H9 (cell line): ENCODE measurements around the gene KRT28. TPM values are rescaled to one million over a fixed set of nuclear protein-coding genes. Genes with fewer than 3 reads are reported as not detected.

Experiments
- DNase-seq: peaks from one replicate; pipeline ENCODE4 v3.0.0-alpha.2; 2017
- H2AFZ ChIP-seq: one replicate; pipeline ENCODE4 v1.6.1; 2013; ENCODE audit warnings: mild to moderate bottlenecking, low read length, control low read depth, moderate library complexity
- H2AK5ac ChIP-seq: 2 replicates; pipeline ENCODE4 v1.6.1; 2013; ENCODE audit warnings: low read length, control low read depth, mixed read lengths; ENCODE audit not compliant: insufficient read length
- H2BK120ac ChIP-seq: one replicate; pipeline ENCODE4 v1.6.1; 2013; ENCODE audit warnings: low read depth, mild to moderate bottlenecking, low read length, control low read depth, inconsistent platforms; ENCODE audit not compliant: poor library complexity, severe bottlenecking
- H2BK12ac ChIP-seq: 2 replicates; pipeline ENCODE4 v1.6.1; 2013; ENCODE audit warnings: low read length, control low read depth, mixed read lengths, low read depth; ENCODE audit not compliant: insufficient read length
- H2BK15ac ChIP-seq: 2 replicates; pipeline ENCODE4 v1.6.1; 2013; ENCODE audit warnings: low read depth, low read length, control low read depth
- H2BK20ac ChIP-seq: one replicate; pipeline ENCODE4 v1.6.1; 2013; ENCODE audit warnings: low read depth, mild to moderate bottlenecking, low read length, control low read depth, inconsistent platforms; ENCODE audit not compliant: poor library complexity, severe bottlenecking
- H2BK5ac ChIP-seq: 2 replicates; pipeline ENCODE4 v1.6.1; 2013; ENCODE audit warnings: low read length, control low read depth, mixed read lengths; ENCODE audit not compliant: insufficient read length
- H3K14ac ChIP-seq: 2 replicates; pipeline ENCODE4 v1.6.1; 2013; ENCODE audit warnings: low read length, control low read depth; ENCODE audit not compliant: insufficient read depth
- H3K18ac ChIP-seq: 2 replicates; pipeline ENCODE4 v1.6.1; 2013; ENCODE audit warnings: low read depth, mild to moderate bottlenecking, mixed read lengths, low read length, control low read depth; ENCODE audit not compliant: insufficient read length
- H3K23ac ChIP-seq: 2 replicates; pipeline ENCODE4 v1.6.1; 2013; ENCODE audit warnings: low read length, control low read depth, mixed read lengths, low read depth; ENCODE audit not compliant: insufficient read length
- H3K23me2 ChIP-seq: 2 replicates; pipeline ENCODE4 v1.6.1; 2013; ENCODE audit warnings: low read depth, mild to moderate bottlenecking, mixed read lengths, low read length, control low read depth; ENCODE audit not compliant: insufficient read length, poor library complexity, severe bottlenecking
- H3K27ac ChIP-seq: 2 replicates; pipeline ENCODE4 v1.5.1; 2013; ENCODE audit warnings: low read length, control low read depth, mixed read lengths, low read depth; ENCODE audit not compliant: insufficient read length
- H3K27me3 ChIP-seq: 2 replicates; pipeline ENCODE4 v1.6.1; 2013; ENCODE audit warnings: low read length, control low read depth, inconsistent platforms; ENCODE audit not compliant: insufficient read depth
- H3K4ac ChIP-seq: 2 replicates; pipeline ENCODE4 v1.6.1; 2013; ENCODE audit warnings: low read depth, mild to moderate bottlenecking, control low read depth, inconsistent platforms, low read length, moderate library complexity
- H3K4me1 ChIP-seq: 2 replicates; pipeline ENCODE4 v1.6.1; 2013; ENCODE audit warnings: low read length, control low read depth, inconsistent platforms; ENCODE audit not compliant: insufficient read depth
- H3K4me2 ChIP-seq: 2 replicates; pipeline ENCODE4 v1.6.1; 2013; ENCODE audit warnings: low read length, control low read depth, mixed read lengths; ENCODE audit not compliant: insufficient read length, insufficient read depth
- H3K56ac ChIP-seq: 2 replicates; pipeline ENCODE4 v1.6.1; 2013; ENCODE audit warnings: low read depth, mild to moderate bottlenecking, mixed read lengths, low read length, control low read depth; ENCODE audit not compliant: insufficient read length
- H3K79me1 ChIP-seq: 2 replicates; pipeline ENCODE4 v1.6.1; 2013; ENCODE audit warnings: low read depth, mild to moderate bottlenecking, moderate library complexity, low read length, control low read depth, inconsistent platforms; ENCODE audit not compliant: insufficient read depth, poor library complexity, severe bottlenecking
- H3K79me2 ChIP-seq: 2 replicates; pipeline ENCODE4 v1.6.1; 2013; ENCODE audit warnings: low read length, control low read depth, inconsistent platforms; ENCODE audit not compliant: insufficient read depth
- H3K9ac ChIP-seq: 2 replicates; pipeline ENCODE4 v1.6.1; 2013; ENCODE audit warnings: low read length, control low read depth, mixed read lengths; ENCODE audit not compliant: insufficient read length; ENCODE audit errors: extremely low read depth
- H3K9me3 ChIP-seq: one replicate; pipeline ENCODE4 v1.6.1; 2013; ENCODE audit warnings: low read depth, low read length, inconsistent platforms; ENCODE audit not compliant: control insufficient read depth
- H3T11ph ChIP-seq: one replicate; pipeline ENCODE4 v1.6.1; 2013; ENCODE audit warnings: mild to moderate bottlenecking, low read length, control low read depth, inconsistent platforms
- H4K20me1 ChIP-seq: one replicate; pipeline ENCODE4 v1.6.1; 2013; ENCODE audit not compliant: control insufficient read depth, insufficient read length, insufficient read depth
- H4K5ac ChIP-seq: 2 replicates; pipeline ENCODE4 v1.6.1; 2013; ENCODE audit warnings: low read depth, mild to moderate bottlenecking, mixed read lengths, low read length, control low read depth; ENCODE audit not compliant: insufficient read length
- H4K8ac ChIP-seq: replicated peaks from 2 replicates; pipeline ENCODE4 v1.6.1; 2013; ENCODE audit warnings: low read length, control low read depth, mixed read lengths, low read depth; ENCODE audit not compliant: insufficient read length
- H4K91ac ChIP-seq: 2 replicates; pipeline ENCODE4 v1.6.1; 2013; ENCODE audit warnings: low read depth, mild to moderate bottlenecking, moderate library complexity, mixed read lengths, low read length, control low read depth; ENCODE audit not compliant: insufficient read length
- H3K27ac Mint-ChIP-seq, 3 experiments: 2 replicates in 2 of 3; 3 replicates in 1 of 3; pipeline ENCODE4 v1.8.0; 2020 to 2021; ENCODE audit warnings: mixed read lengths in 3 of 3, mild to moderate bottlenecking in 1 of 3, moderate library complexity in 1 of 3
- H3K27me3 Mint-ChIP-seq: 2 replicates; pipeline ENCODE4 v1.8.0; 2021; ENCODE audit warnings: low read depth, mild to moderate bottlenecking, moderate library complexity, mixed read lengths
- H3K36me3 Mint-ChIP-seq, 3 experiments: 2 replicates in 2 of 3; 3 replicates in 1 of 3; pipeline ENCODE4 v1.8.0; 2020 to 2021; ENCODE audit warnings: low read depth in 3 of 3, mixed read lengths in 3 of 3; ENCODE audit not compliant: insufficient read depth in 1 of 3
- H3K4me1 Mint-ChIP-seq, 2 experiments: 2 replicates each; pipeline ENCODE4 v1.8.0; 2020; ENCODE audit warnings: mixed read lengths in 2 of 2
- H3K4me3 Mint-ChIP-seq, 2 experiments: 2 replicates in 1 of 2; 3 replicates in 1 of 2; pipeline ENCODE4 v1.8.0; 2020 to 2021; ENCODE audit warnings: mild to moderate bottlenecking in 2 of 2, mixed read lengths in 2 of 2, moderate library complexity in 1 of 2
- H3K9me3 Mint-ChIP-seq, 2 experiments: 2 replicates in 1 of 2; 3 replicates in 1 of 2; pipeline ENCODE4 v1.8.0; 2020; ENCODE audit warnings: mild to moderate bottlenecking in 2 of 2, mixed read lengths in 2 of 2, moderate library complexity in 1 of 2
- CTCF ChIP-seq: fragments of 200-600 bp; sonication (generic); conservative IDR thresholded peaks from 3 replicates; pipeline ENCODE4 v1.8.0; 2021; ENCODE audit warnings: antibody characterized with exemption, mild to moderate bottlenecking
- WGBS: extraction: QIAGEN DNeasy Blood & Tissue Kit; methylation state at CpG from one replicate; pipeline ENCODE4 v1.1.7; 2013; ENCODE audit warnings: missing lambda C conversion rate, low lambda C conversion rate, mixed read lengths; ENCODE audit not compliant: insufficient read length; ENCODE audit errors: extremely low coverage; 5-methylcytosine and 5-hydroxymethylcytosine counted together
- total RNA-seq: library from RNA; stranded (reverse); gene quantifications from 2 replicates; pipeline ENCODE4 v1.2.1, GENCODE V29; 2021

KRT28 gene
- total RNA-seq, 1 experiment from 2014 or later = not detected

- H4K20me1 ChIP-seq = no peaks in the 10 kb centered on the region
- no peak for TF ChIP-seq CTCF
- H3K56ac ChIP-seq = no peak overlapping the region
- no peak overlapping the region for H2BK12ac ChIP-seq
- H2BK20ac ChIP-seq = no peak overlapping the region
- H2BK120ac ChIP-seq = no peak overlapping the region
- no peak overlapping the region for H3K4me3 Mint-ChIP-seq
- no peaks in the 10 kb centered on the region for H3K4me1 ChIP-seq
- no peaks in the 10 kb centered on the region for H3K9me3 Mint-ChIP-seq
- H3K27me3 ChIP-seq = no peaks in the 10 kb centered on the region
- no peak overlapping the region for H2AFZ ChIP-seq
- no peaks in the 10 kb centered on the region for H3K79me1 ChIP-seq
- H3K9me3 ChIP-seq = no peaks in the 10 kb centered on the region
- no peak overlapping the region for H4K91ac ChIP-seq
- no peak overlapping the region for H3K9ac ChIP-seq
- no peak overlapping the region for H3K23ac ChIP-seq
- DNase-seq = no peak
- H3K79me2 ChIP-seq = no peaks in the 10 kb centered on the region
- no peak overlapping the region for H2AK5ac ChIP-seq
- H3K18ac ChIP-seq = no peak overlapping the region
- H2BK15ac ChIP-seq = no peak overlapping the region
- peaks cover 21% of the 10 kb centered on the region for H3K27me3 Mint-ChIP-seq
- no peak overlapping the region for H2BK5ac ChIP-seq
- no peaks in the 10 kb centered on the region for H3K23me2 ChIP-seq
- H3K27ac Mint-ChIP-seq = no peak overlapping the region
- H4K8ac ChIP-seq = no peak overlapping the region
- no peak overlapping the region for H3K4me2 ChIP-seq
- no peak overlapping the region for H3T11ph ChIP-seq
- H3K14ac ChIP-seq = no peak overlapping the region
- H3K27ac ChIP-seq = no peak overlapping the region
- H3K36me3 Mint-ChIP-seq = no peaks in the 10 kb centered on the region
- H3K4me1 Mint-ChIP-seq = no peaks in the 10 kb centered on the region
- H4K5ac ChIP-seq = no peak overlapping the region
- no peak overlapping the region for H3K4ac ChIP-seq
- no CpG with 5 or more reads among the region's 3 CpGs for WGBS
Measured at GRCh38 chr17:40777971-40778370, 21.8 kb downstream of the KRT28 start.
